IPS-15b (cell line): ENCODE measurements around the gene FAM47C.
"Not testable (repeated sequence)": the region's sequence is repeated elsewhere in the genome, so short reads cannot be mapped to it uniquely, and the experiment has no call there.

Source experiments
- H3K27me3 ChIP-seq: one replicate; pipeline ENCODE4 v1.6.1; 2013; ENCODE audit warnings: low read length; ENCODE audit not compliant: control insufficient read depth, insufficient read depth
- H3K36me3 ChIP-seq: one replicate; pipeline ENCODE4 v1.6.1; 2013; ENCODE audit warnings: low read length; ENCODE audit not compliant: control insufficient read depth, insufficient read depth
- H3K4me1 ChIP-seq: one replicate; pipeline ENCODE4 v1.6.1; 2013; ENCODE audit warnings: mild to moderate bottlenecking, low read length; ENCODE audit not compliant: control insufficient read depth, insufficient read depth
- H3K4me3 ChIP-seq: one replicate; pipeline ENCODE4 v1.5.1; 2013; ENCODE audit warnings: low read depth, low read length
- H3K9ac ChIP-seq: one replicate; pipeline ENCODE4 v1.6.1; 2013; ENCODE audit warnings: low read depth, mild to moderate bottlenecking, low read length
- H3K9me3 ChIP-seq: one replicate; pipeline ENCODE4 v1.6.1; 2013; ENCODE audit warnings: mild to moderate bottlenecking, low read length; ENCODE audit not compliant: control insufficient read depth, insufficient read depth

Gene FAM47C

DNA sequence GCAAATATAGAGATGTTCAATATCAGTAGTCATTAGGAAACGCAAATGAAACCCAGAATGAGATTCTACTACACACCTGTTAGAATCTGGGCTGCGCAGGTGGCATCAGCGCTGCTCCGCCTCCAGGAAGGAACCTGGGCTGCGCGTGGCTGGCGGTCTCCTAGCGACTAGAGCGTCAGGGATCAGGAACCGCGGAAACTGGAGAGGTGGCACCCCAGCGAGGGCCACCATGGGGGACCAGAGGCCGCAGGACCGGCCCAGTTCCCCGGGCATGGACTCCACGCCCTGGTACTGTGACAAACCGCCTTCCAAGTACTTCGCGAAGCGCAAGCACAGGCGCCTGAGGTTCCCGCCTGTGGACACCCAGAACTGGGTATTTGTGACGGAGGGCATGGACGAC, at the start of gene FAM47C:
TSS of gene FAM47C (plus strand) at position 185 of the 400 bp plus-strand sequence. CDS start at position 230, 45 bp downstream.
- H3K4me3 ChIP-seq, H3K36me3 ChIP-seq, H3K9me3 ChIP-seq, H3K27me3 ChIP-seq, H3K4me1 ChIP-seq, H3K9ac ChIP-seq: not testable (repeated sequence)

DNA sequence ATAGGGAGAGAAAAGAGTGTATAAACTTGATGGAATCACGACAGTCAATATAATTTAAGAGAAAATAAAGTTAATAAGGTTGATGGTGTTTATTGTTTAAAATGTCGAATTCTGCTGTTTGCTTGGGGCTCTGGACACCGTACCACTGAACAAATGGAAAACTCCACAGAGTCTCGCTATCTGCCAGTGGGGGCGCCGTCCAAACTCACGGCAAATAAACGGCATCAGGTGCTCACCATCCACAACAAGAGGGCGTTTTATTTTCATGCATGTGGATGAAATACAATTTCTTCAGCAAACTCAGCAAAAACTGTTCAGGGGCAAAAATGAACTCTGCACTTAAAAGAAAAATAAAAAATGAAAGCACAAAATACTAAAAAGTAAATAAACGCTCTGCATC, 46.6 kb upstream of the FAM47C start:
- Histone ChIP-seq H3K27me3 (peaks cover 13% of the 10 kb centered on the region), H3K9me3 (no peaks in the 10 kb centered on the region), H3K36me3 (no peaks in the 10 kb centered on the region), H3K9ac (no peak overlapping the region), H3K4me1 (no peaks in the 10 kb centered on the region), H3K4me3 (no peak overlapping the region)

DNA sequence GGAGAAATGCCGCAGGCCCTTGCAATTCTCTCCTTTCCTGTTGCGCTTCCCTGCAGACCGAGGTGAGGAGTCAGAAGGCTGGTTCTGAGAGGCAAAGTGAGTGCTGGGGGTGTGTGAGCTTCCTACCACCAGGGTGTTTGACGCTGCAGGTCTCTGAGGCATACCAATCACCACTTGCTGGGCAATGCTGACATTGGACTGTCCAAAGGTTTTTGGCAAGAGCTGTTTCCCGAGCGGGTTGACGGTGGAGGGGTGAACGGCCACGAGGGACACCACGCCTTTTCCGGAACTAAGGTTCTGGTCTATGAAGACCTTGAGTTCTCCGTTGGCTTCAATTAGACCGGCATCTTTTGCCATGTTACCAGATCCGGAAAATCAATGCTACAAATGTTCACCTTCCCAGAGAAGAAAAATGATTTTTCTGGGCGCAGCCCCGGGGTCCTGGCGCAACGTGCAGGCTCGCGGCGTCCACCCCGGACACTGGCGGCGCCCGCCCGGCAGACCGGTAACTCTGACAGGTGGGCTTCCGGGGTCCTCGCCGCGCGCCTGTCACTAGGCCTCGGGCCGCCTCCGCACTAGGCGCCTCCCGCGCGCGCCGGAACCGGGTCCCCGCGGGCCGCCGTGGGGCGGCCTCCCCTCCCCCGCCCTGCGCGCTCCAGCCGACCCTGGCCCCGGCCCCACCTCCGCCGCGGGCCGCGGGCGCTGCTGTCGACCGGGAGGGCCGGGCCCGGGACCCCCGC, 44.9 kb upstream of the FAM47C start:
- Histone ChIP-seq H3K9me3 (no peaks in the 10 kb centered on the region), H3K4me3 (peak overlapping the region; percentile 53), H3K4me1 (no peaks in the 10 kb centered on the region), H3K36me3 (no peaks in the 10 kb centered on the region), H3K27me3 (peaks cover 13% of the 10 kb centered on the region), H3K9ac (no peak overlapping the region)

DNA sequence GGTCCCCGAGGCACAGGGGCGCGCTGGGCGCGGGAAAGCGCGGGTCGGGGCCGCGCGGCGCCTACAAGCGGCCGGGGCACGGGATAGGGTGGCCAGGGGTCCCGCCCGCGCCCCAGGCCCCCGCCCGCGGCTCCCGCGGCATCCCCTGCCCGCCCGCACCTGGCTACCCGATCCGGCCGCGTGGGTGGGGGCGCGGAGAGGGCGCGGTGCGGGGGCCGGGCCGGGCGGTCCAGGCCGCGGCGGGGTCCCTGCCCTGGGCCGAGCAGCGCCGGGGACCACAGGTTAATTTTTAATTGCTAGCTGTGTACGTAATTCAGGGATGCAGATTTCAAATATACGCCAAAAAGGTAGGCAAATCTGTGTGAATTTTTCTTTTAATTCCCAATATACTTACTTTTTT, 44.3 kb upstream of the FAM47C start:
- H3K27me3 ChIP-seq = peaks cover 13% of the 10 kb centered on the region
- no peak overlapping the region for H3K9ac ChIP-seq
- H3K36me3 ChIP-seq = no peaks in the 10 kb centered on the region
- H3K4me1 ChIP-seq = no peaks in the 10 kb centered on the region
- H3K4me3 ChIP-seq = peak overlapping the region; percentile 18
- H3K9me3 ChIP-seq = no peaks in the 10 kb centered on the region

DNA sequence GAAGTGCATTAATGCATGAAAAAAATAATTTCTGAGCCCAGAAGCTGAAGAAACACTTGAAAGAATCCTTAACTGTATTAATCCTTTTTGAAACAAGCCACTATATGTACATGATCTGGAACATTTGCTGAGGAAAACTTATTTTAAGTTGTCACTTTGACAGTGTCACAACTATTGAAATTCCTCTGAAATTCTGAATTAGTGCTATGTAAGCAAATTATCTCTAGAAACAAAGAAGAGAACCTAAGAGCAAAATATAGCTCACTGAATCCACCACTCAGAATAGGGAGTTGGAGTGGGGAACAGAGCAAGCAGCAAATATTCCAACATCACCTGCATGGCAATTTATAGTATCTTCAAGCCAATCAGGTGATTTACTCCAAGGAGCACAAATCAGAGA, 34.6 kb upstream of the FAM47C start:
- Histone ChIP-seq H3K4me3 (no peak overlapping the region), H3K9ac (no peak overlapping the region), H3K27me3 (no peaks in the 10 kb centered on the region), H3K9me3 (no peaks in the 10 kb centered on the region), H3K36me3 (no peaks in the 10 kb centered on the region), H3K4me1 (no peaks in the 10 kb centered on the region)

DNA sequence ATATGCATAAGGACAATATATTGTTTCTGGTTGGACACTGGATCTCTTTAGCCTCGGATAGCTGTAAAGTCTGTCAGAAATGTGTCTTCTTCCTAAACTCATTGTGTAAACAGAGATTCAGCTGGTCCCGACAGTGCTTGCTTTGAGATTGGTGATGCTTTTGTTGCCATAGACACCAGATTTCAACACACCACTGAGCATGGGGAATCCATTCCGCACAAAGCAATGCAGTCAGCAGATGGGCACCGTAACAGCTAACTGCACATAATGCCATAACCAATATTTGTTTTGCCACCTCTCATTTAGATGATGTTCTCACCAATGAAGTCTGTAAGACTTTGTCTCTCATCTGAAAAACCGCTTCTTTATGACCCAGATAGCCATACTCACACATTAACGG, 33.3 kb upstream of the FAM47C start:
- Histone ChIP-seq H3K36me3 (no peaks in the 10 kb centered on the region), H3K4me3 (no peak overlapping the region), H3K9ac (no peak overlapping the region), H3K4me1 (peaks cover 5% of the 10 kb centered on the region), H3K9me3 (no peaks in the 10 kb centered on the region), H3K27me3 (no peaks in the 10 kb centered on the region)

DNA sequence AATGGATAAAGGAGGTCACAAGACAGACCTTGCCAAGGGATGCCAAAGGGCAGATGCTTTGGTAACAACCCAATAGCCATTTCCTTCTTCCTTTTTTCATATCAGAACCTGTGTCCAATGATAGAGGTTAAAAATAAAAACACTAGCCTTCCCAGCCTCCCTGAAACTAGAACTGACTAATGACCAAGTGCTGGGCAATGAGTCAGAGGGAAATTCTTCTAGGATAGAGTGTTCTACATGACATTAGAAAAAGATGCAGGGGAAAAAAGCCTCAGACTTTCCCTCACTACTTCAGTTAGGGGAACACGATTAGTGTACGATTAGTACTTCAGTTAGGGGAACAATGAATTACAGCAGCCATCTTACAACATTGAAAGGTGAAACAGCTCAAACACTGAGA, 29.3 kb upstream of the FAM47C start:
- H3K36me3 ChIP-seq = no peaks in the 10 kb centered on the region
- peaks cover 8% of the 10 kb centered on the region for H3K4me1 ChIP-seq
- no peak overlapping the region for H3K9ac ChIP-seq
- no peaks in the 10 kb centered on the region for H3K27me3 ChIP-seq
- no peak overlapping the region for H3K4me3 ChIP-seq
- no peaks in the 10 kb centered on the region for H3K9me3 ChIP-seq

DNA sequence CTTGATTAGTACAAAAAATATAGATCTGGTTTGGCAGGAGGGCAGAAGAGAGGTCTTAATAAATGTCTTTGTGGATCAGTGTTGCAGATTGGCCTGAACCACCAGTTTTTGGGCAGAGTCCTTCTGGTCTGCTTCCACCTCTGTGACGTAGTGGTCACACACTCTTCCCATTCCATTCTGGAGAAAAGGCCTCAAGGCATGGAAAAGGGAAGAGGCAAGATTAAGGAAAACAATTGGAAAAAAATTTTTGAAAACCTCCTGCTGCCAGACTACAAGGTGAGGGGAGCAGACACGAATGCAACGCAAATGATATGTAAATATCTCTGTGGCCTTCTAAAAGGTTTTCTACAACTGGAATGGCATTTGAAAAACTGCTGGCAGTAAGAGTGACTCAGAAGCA, 24.3 kb upstream of the FAM47C start:
- no peak overlapping the region for H3K4me3 ChIP-seq
- no peaks in the 10 kb centered on the region for H3K9me3 ChIP-seq
- H3K9ac ChIP-seq = no peak overlapping the region
- H3K4me1 ChIP-seq = peaks cover 7% of the 10 kb centered on the region
- H3K27me3 ChIP-seq = peaks cover 2% of the 10 kb centered on the region
- H3K36me3 ChIP-seq = no peaks in the 10 kb centered on the region

DNA sequence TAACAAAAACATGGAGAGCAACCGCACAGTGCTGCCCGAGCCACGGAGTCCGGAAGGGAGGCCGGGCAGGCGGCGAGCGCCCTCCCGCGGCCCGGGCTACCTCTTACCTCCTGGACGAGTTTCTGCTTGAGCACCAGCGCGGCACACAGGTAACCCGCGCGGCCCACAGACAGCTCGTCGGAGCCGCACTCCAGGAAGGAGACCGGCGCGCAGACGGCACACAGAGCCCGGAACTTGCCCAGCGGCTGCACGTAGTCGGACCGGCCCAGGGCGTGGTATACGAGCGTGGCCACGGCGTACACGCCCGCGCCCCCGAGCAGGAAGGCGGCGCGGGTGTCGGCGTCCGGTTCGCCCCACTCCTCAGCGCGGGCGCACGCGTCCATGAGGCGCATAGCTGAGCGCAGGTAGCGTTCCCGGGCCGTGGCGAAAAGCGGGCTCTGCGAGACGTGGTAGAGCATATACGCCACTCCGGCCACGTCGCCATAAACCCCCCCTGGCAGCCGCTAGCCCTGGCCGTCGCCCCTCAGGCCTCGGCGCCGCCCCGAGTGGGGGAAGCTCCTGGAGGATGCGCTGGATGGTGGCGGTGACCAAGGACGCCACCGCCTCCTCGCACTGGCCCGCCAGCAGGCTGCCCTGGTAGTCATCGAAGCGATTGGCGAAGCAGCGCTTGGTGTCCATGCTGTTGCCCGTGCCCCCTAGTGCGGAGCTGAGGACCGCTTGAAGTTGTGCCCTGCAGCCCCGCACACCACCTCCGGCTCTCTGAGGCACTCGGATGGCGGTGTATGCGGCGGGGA, 22.6 kb upstream of the FAM47C start:
- H3K9me3 ChIP-seq, H3K36me3 ChIP-seq, H3K4me1 ChIP-seq, H3K27me3 ChIP-seq, H3K9ac ChIP-seq: not testable (repeated sequence)
- peak overlapping the region; percentile 49 for H3K4me3 ChIP-seq

DNA sequence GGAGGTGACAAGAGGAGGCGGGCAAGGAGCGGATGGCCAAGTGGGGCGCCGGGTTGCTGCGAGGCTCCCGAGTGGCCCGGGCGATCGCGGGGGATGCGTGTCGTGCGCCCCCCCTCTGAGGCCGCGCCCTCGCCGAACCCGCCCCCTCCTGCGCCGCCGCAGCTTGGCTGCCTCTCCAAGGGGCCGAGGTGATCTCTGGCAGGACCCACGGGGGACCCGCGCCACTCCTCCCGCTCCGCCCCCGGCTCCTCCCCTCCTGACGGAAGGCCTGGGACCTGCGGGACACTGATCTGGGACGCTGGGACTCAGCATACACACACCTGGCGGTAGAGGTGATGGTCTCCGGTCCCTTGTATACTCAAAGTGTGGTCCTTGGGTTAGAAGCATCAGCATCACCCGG, 21.9 kb upstream of the FAM47C start:
- peaks cover 3% of the 10 kb centered on the region for H3K4me1 ChIP-seq
- no peaks in the 10 kb centered on the region for H3K36me3 ChIP-seq
- peak overlapping the region; percentile 49 for H3K4me3 ChIP-seq
- no peak overlapping the region for H3K9ac ChIP-seq
- peaks cover 2% of the 10 kb centered on the region for H3K27me3 ChIP-seq
- no peaks in the 10 kb centered on the region for H3K9me3 ChIP-seq

DNA sequence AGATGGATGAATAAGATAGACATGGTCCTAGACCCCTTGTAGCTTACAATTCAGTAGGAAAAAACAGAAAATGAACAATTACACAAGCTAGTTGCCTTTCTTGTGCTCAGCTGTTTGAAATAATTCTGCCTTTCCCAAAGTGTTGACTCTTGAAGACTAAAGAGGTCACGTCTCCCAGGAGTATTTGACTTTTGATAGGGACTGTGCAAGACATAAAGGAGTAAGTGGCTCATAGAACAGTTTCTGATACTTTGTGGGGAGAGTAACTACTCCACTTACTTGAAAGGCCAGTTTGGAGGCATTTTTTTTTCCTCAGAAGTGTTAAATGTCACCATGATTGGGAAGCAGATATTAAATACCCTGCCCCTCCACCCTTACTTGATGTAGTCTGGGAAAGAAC, 21.0 kb upstream of the FAM47C start:
- not testable (repeated sequence) for H3K4me1 ChIP-seq, H3K9ac ChIP-seq, H3K27me3 ChIP-seq, H3K36me3 ChIP-seq, H3K4me3 ChIP-seq, H3K9me3 ChIP-seq

DNA sequence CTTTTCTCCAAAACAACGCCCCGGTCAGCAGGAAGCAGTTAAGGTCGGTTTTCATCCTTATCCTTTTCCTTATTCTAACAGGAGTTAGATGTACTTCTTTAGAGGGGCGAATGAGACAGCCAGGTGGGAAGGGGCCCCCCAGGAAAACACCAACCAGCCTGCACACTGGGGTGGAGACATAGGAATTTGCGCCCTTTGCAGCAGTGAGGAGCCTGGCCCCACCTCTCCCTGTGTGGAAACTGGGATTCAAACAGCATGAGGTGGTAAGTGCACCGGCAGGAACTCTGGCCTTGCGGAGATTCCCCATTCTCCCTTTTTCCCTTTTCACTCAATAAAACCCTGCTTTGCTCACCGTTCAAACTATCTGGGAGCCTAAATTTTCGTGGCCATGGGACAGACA, 8.0 kb upstream of the FAM47C start:
- no peaks in the 10 kb centered on the region for H3K36me3 ChIP-seq
- no peak overlapping the region for H3K4me3 ChIP-seq
- H3K9ac ChIP-seq = no peak overlapping the region
- no peaks in the 10 kb centered on the region for H3K9me3 ChIP-seq
- no peaks in the 10 kb centered on the region for H3K27me3 ChIP-seq
- peaks cover 3% of the 10 kb centered on the region for H3K4me1 ChIP-seq
